KMS-11 (cell line): Measurements from ENCODE around the gene MLLT10.

Experiments used
- H2AFZ ChIP-seq: fragments of 200-600 bp; sonication (generic); 2 replicates; pipeline ENCODE4 v1.6.1; 2016; ENCODE audit warnings: antibody characterized with exemption, mixed run types, low read depth
- H3K27ac ChIP-seq: fragments of 200-600 bp; sonication (generic); 2 replicates; pipeline ENCODE4 v1.6.1; 2016; ENCODE audit warnings: mild to moderate bottlenecking, mixed run types
- H3K27me3 ChIP-seq: fragments of 200-600 bp; sonication (generic); 2 replicates; pipeline ENCODE4 v1.6.1; 2017; ENCODE audit warnings: mild to moderate bottlenecking, low read depth, mixed run types, moderate library complexity; ENCODE audit not compliant: insufficient read depth
- H3K36me3 ChIP-seq: fragments of 200-600 bp; sonication (generic); 2 replicates; pipeline ENCODE4 v1.6.1; 2017; ENCODE audit warnings: mild to moderate bottlenecking, mixed run types; ENCODE audit not compliant: insufficient read depth
- H3K4me1 ChIP-seq: fragments of 200-600 bp; sonication (generic); 2 replicates; pipeline ENCODE4 v1.6.1; 2016; ENCODE audit warnings: mild to moderate bottlenecking, low read depth, mixed run types; ENCODE audit not compliant: poor library complexity, severe bottlenecking
- H3K4me2 ChIP-seq: fragments of 200-600 bp; sonication (generic); 2 replicates; pipeline ENCODE4 v1.7.0; 2016; ENCODE audit warnings: mild to moderate bottlenecking, mixed run types
- H3K4me3 ChIP-seq: fragments of 200-600 bp; sonication (generic); IDR thresholded peaks from 2 replicates; pipeline ENCODE4 v1.6.1; 2017; ENCODE audit warnings: low read depth, low read length, mixed read lengths; ENCODE audit not compliant: insufficient read depth
- H3K79me2 ChIP-seq: fragments of 200-600 bp; sonication (generic); 2 replicates; pipeline ENCODE4 v1.6.1; 2016; ENCODE audit warnings: low read depth, mixed run types; ENCODE audit not compliant: insufficient read depth
- H3K9ac ChIP-seq: fragments of 200-600 bp; sonication (generic); 2 replicates; pipeline ENCODE4 v1.6.1; 2016; ENCODE audit warnings: mild to moderate bottlenecking, mixed run types
- H4K20me1 ChIP-seq: fragments of 200-600 bp; sonication (generic); 2 replicates; pipeline ENCODE4 v1.6.1; 2016; ENCODE audit warnings: mild to moderate bottlenecking, mixed run types; ENCODE audit not compliant: insufficient read depth
- TF ChIP-seq, protein P1 (sequence below): fragments of 200-600 bp; sonication (generic); conservative IDR thresholded peaks from 2 replicates; pipeline ENCODE4 v1.6.1; 2017; ENCODE audit warnings: low read depth, mild to moderate bottlenecking, antibody characterized with exemption, low read length, moderate library complexity, mixed read lengths

Gene MLLT10

GRCh38 chr10:21760332-21760731 lies 226.3 kb downstream of the MLLT10 start:
- H2AFZ ChIP-seq: no peak overlapping the region
- peaks cover 13% of the 10 kb centered on the region for H3K4me1 ChIP-seq
- H3K36me3 ChIP-seq: no peaks in the 10 kb centered on the region
- no peak overlapping the region for H3K4me3 ChIP-seq
- no peaks in the 10 kb centered on the region for H3K27me3 ChIP-seq
- no peak overlapping the region for H3K9ac ChIP-seq
- TF ChIP-seq, protein P1, sequence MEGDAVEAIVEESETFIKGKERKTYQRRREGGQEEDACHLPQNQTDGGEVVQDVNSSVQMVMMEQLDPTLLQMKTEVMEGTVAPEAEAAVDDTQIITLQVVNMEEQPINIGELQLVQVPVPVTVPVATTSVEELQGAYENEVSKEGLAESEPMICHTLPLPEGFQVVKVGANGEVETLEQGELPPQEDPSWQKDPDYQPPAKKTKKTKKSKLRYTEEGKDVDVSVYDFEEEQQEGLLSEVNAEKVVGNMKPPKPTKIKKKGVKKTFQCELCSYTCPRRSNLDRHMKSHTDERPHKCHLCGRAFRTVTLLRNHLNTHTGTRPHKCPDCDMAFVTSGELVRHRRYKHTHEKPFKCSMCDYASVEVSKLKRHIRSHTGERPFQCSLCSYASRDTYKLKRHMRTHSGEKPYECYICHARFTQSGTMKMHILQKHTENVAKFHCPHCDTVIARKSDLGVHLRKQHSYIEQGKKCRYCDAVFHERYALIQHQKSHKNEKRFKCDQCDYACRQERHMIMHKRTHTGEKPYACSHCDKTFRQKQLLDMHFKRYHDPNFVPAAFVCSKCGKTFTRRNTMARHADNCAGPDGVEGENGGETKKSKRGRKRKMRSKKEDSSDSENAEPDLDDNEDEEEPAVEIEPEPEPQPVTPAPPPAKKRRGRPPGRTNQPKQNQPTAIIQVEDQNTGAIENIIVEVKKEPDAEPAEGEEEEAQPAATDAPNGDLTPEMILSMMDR: no peak
- no peaks in the 10 kb centered on the region for H4K20me1 ChIP-seq
- H3K4me2 ChIP-seq: no peak overlapping the region
- no peaks in the 10 kb centered on the region for H3K79me2 ChIP-seq
- no peak overlapping the region for H3K27ac ChIP-seq

- no peaks in the 10 kb centered on the region for H4K20me1 ChIP-seq
- no peaks in the 10 kb centered on the region for H3K27me3 ChIP-seq
- H3K36me3 ChIP-seq: no peaks in the 10 kb centered on the region
- H2AFZ ChIP-seq: no peak overlapping the region
- no peak overlapping the region for H3K9ac ChIP-seq
- TF ChIP-seq, protein P1: no peak
- peaks cover 2% of the 10 kb centered on the region for H3K4me1 ChIP-seq
- no peak overlapping the region for H3K27ac ChIP-seq
- no peaks in the 10 kb centered on the region for H3K79me2 ChIP-seq
- no peak overlapping the region for H3K4me2 ChIP-seq
- no peak overlapping the region for H3K4me3 ChIP-seq
Observed at GRCh38 chr10:21764466-21765189, 230.6 kb downstream of the MLLT10 start.

- Histone ChIP-seq H3K27me3 (no peaks in the 10 kb centered on the region), H3K9ac (no peak overlapping the region), H3K4me2 (no peak overlapping the region), H3K4me1 (peaks cover 2% of the 10 kb centered on the region), H2AFZ (no peak overlapping the region), H3K4me3 (no peak overlapping the region), H4K20me1 (no peaks in the 10 kb centered on the region), H3K36me3 (no peaks in the 10 kb centered on the region), H3K79me2 (no peaks in the 10 kb centered on the region), H3K27ac (no peak overlapping the region)
- TF ChIP-seq, protein P1: no peak
Observed at GRCh38 chr10:21769041-21769440, 235.0 kb downstream of the MLLT10 start.

DNA sequence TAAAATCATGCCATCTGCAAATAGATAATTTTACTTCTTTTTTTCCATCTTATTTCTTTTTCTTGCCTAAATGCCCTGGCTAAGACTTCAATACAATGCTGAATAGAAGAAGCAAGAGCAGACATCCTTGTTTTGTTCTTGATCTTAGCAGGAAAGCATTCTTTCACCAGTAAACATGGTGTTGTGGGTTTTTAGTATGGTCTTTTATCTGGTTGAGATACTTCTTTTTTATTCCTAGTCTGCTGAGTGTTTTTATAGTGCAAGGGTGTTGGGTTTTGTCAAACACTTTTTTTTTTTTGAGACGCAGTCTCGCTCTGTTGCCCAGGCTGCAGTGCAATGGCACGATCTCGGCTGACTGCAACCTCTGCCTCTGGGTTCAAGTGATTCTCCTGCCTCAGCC lies 237.2 kb downstream of the MLLT10 start:
- Histone ChIP-seq H3K9ac (no peak overlapping the region), H3K79me2 (no peaks in the 10 kb centered on the region), H3K4me2 (no peak overlapping the region), H3K36me3 (no peaks in the 10 kb centered on the region), H3K4me1 (peaks cover 2% of the 10 kb centered on the region), H4K20me1 (no peaks in the 10 kb centered on the region), H3K27me3 (no peaks in the 10 kb centered on the region), H3K4me3 (no peak overlapping the region), H3K27ac (no peak overlapping the region), H2AFZ (no peak overlapping the region)
- TF ChIP-seq, protein P1: no peak
